Spleen (tissue), 11 donors: ENCODE results near the gene TMX4. TPM values are rescaled to one million over a fixed set of nuclear protein-coding genes. Genes with fewer than 3 reads are reported as not detected.

ENCODE experiments used
- DNase-seq: peaks from one replicate; pipeline ENCODE4 v3.0.0-alpha.2; 2020
- H3K27ac ChIP-seq, 8 donors: fragments of 200-600 bp; sonication (generic) in 7 of 8; 1 replicate in 4 of 8; 2 replicates in 4 of 8; pipeline versions ENCODE4 v1.5.0 to v1.8.0; 2016 to 2021; ENCODE audit warnings: inconsistent platforms in 4 of 8, mild to moderate bottlenecking in 4 of 8, moderate library complexity in 1 of 8
- H3K27me3 ChIP-seq, 7 donors: fragments of 200-600 bp; sonication (generic) in 6 of 7; replicated peaks in 1 of 7; 1 replicate in 4 of 7; 2 replicates in 3 of 7; pipeline versions ENCODE4 v1.5.0 to v1.8.0; 2016 to 2021; ENCODE audit warnings: inconsistent platforms in 3 of 7, mild to moderate bottlenecking in 1 of 7
- H3K36me3 ChIP-seq, 6 donors: fragments of 200-600 bp; sonication (generic) in 5 of 6; 1 replicate in 4 of 6; 2 replicates in 2 of 6; pipeline versions ENCODE4 v1.5.0 to v1.8.0; 2016 to 2021; ENCODE audit warnings: inconsistent platforms in 2 of 6
- H3K4me1 ChIP-seq, 6 donors: fragments of 200-600 bp; sonication (generic) in 5 of 6; 1 replicate in 3 of 6; 2 replicates in 3 of 6; pipeline versions ENCODE4 v1.5.0 to v1.8.0; 2016 to 2021; ENCODE audit warnings: inconsistent platforms in 3 of 6
- H3K4me3 ChIP-seq, 8 donors: fragments of 200-600 bp; sonication (generic) in 7 of 8; 1 replicate in 4 of 8; 2 replicates in 4 of 8; pipeline versions ENCODE4 v1.5.0 to v1.8.0; 2016 to 2021; ENCODE audit warnings: inconsistent platforms in 4 of 8, mild to moderate bottlenecking in 4 of 8, moderate library complexity in 2 of 8
- H3K9me3 ChIP-seq, 8 donors: fragments of 200-600 bp; sonication (generic) in 7 of 8; 1 replicate in 4 of 8; 2 replicates in 4 of 8; pipeline versions ENCODE4 v1.5.0 to v1.8.0; 2016 to 2021; ENCODE audit warnings: inconsistent platforms in 4 of 8
- POLR2A ChIP-seq, 3 donors: fragments of 450-650 bp; IDR thresholded peaks; one replicate each; pipeline ENCODE4 v1.5.1; 2017; ENCODE audit warnings: antibody characterized with exemption in 3 of 3, mild to moderate bottlenecking in 1 of 3
- POLR2AphosphoS5 ChIP-seq, 3 donors: sonication (generic); formaldehyde crosslinking; IDR thresholded peaks; one replicate each; pipeline ENCODE4 v1.5.1; 2017; ENCODE audit warnings: antibody characterized with exemption in 3 of 3
- WGBS, 5 donors: extraction: QIAGEN DNeasy Blood & Tissue Kit in 3 of 5; methylation state at CpG; one replicate each; pipeline versions ENCODE4 v1.1.5 to v1.1.7; 2013 to 2018; 5-methylcytosine and 5-hydroxymethylcytosine counted together
- intact Hi-C: fragments of 100-400 bp; cut with DNase I; formaldehyde crosslinking; loops from one replicate; pipeline ENCODE4 v1.15.0; 2023; ENCODE audit warnings: low total_unique reads
- polyA plus RNA-seq, 3 donors: library from polyadenylated mRNA; stranded (reverse); fragments of 200-250 nt; gene quantifications; one replicate each; pipeline ENCODE4 v1.2.1, GENCODE V29; 2013
- total RNA-seq, 7 donors: library from RNA; depleted of rRNA in 3 of 7; stranded (reverse); fragments of >200 nt in 3 of 7; fragmentation: NEBNext Ultra II Directional in 4 of 7; extraction: Animal tissue kit (Norgen Biotek cat#: 25700) in 4 of 7; gene quantifications; one replicate each; pipeline versions ENCODE4 v1.1.0 to v1.2.1, GENCODE V29; 2016 to 2021
- TF ChIP-seq, protein P1 (sequence below), 11 experiments: fragments of 200-600 bp in 7 of 11; fragments of 450-650 bp in 4 of 11; sonication (generic) in 4 of 11; IDR thresholded peaks in 8 of 11; conservative IDR thresholded peaks in 3 of 11; 1 replicate in 7 of 11; 2 replicates in 4 of 11; pipeline versions ENCODE4 v1.4.0 to v1.8.0; 2016 to 2021; ENCODE audit warnings: antibody characterized with exemption in 11 of 11, inconsistent platforms in 4 of 11, mild to moderate bottlenecking in 1 of 11
- donor health status: healthy with polysubstance abuse.
- donor health status: DM: no; HTN: no; CAD: no; lungs with moderate emphysema.
- donor health status: DM: no; HTN: no; CAD: no.
- donor health status: Bipolar disorder and iron deficiency.
- donor health status: healthy.
- donor health status: DM: no; HTN: no; CAD: no.
- donor health status: DM: yes; HTN: yes; CAD: no.

TMX4 gene
- total and polyA plus RNA-seq, 10 donors = 7.5 to 56.3 (median 38.2) TPM

DNA sequence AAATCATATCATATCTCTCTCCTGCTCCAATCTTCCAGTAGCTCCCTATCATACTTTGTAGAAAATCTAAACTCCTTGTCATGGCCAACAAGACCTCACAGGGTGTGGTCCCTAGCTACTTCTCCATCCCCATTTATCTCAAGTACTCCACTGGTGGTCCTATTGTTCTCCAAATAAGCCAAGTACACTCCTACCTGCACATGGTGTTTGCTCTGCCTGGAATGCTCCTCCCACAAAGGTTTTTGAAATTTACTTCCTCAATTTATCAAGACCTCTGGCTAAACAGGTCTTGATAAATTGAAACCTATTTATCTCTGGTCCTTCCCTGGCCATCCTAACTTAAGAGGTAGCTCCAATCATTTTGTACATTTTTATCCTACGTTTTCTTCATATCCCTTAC is 12.1 kb downstream of the TMX4 start:
- 89 to 98% (median 95%) methylated on average over 1 of the region's 1 CpG for WGBS, 5 donors
- no peaks in the 10 kb centered on the region for H3K9me3 ChIP-seq
- H3K4me1 ChIP-seq = peaks cover 0 to 20% (median 0%) of the 10 kb centered on the region in 6 donors
- intact Hi-C loops = no loop called here
- peaks cover 0 to 65% (median 10%) of the 10 kb centered on the region in 6 donors for H3K36me3 ChIP-seq
- H3K27ac ChIP-seq = no peak overlapping the region
- H3K27me3 ChIP-seq = no peaks in the 10 kb centered on the region
- no peak for DNase-seq
- TF ChIP-seq, protein P1, sequence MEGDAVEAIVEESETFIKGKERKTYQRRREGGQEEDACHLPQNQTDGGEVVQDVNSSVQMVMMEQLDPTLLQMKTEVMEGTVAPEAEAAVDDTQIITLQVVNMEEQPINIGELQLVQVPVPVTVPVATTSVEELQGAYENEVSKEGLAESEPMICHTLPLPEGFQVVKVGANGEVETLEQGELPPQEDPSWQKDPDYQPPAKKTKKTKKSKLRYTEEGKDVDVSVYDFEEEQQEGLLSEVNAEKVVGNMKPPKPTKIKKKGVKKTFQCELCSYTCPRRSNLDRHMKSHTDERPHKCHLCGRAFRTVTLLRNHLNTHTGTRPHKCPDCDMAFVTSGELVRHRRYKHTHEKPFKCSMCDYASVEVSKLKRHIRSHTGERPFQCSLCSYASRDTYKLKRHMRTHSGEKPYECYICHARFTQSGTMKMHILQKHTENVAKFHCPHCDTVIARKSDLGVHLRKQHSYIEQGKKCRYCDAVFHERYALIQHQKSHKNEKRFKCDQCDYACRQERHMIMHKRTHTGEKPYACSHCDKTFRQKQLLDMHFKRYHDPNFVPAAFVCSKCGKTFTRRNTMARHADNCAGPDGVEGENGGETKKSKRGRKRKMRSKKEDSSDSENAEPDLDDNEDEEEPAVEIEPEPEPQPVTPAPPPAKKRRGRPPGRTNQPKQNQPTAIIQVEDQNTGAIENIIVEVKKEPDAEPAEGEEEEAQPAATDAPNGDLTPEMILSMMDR (IDR thresholded peaks at IDR 0.05 in 8 of 11, conservative IDR thresholded peaks at IDR 0.05 in 3 of 11) = no peak
- TF ChIP-seq POLR2A (IDR thresholded peaks at IDR 0.05) (no peak), POLR2AphosphoS5 (IDR thresholded peaks at IDR 0.05) (no peak)
- H3K4me3 ChIP-seq = no peak overlapping the region

DNA sequence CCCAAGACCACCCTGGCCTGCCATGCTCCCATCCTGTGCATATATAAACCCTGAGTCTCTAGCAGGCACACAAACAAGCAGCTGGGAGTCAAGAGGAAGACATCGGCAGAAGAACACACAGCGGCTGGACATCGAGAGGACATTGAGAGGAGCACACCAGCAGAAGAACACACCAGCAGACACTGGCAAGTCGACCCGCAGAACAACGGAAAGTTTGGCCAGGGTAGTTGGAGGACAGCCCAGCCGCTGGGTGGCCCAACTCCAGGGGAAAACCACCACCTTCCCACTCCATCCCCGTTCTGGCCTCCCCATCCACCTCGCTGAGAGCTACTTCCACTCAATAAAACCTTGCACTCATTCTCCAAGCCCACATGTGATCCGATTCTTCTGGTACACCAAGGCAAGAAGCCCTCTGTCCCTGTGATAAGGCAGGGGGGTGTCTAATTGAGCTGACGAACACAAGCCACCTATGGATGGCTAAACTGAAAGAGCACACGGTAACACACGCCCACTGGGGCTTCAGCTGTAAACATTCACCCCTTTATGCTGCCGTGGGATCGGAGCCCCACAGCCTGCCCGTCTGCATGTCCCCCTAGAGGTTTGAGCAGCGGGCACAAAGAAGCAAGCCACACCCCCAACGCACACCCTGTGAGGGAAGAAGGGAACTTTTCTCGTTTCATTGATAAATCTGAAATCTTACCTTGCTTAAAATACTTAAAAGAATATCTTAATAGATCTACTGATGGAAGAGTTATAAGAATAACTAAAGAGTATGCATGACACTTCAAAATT is 13.8 kb downstream of the TMX4 start:
- Histone ChIP-seq H3K4me3 (no peak overlapping the region), H3K27ac (no peak overlapping the region), H3K4me1 (peaks cover 0 to 4% (median 0%) of the 10 kb centered on the region in 6 donors), H3K9me3 (no peaks in the 10 kb centered on the region), H3K36me3 (peaks cover 0 to 82% (median 10%) of the 10 kb centered on the region in 6 donors), H3K27me3 (no peaks in the 10 kb centered on the region)
- WGBS, 5 donors = 92 to 96% (median 94%) methylated on average over 19 of the region's 19 CpGs
- intact Hi-C loops = no loop called here
- TF ChIP-seq, protein P1 (IDR thresholded peaks at IDR 0.05 in 8 of 11, conservative IDR thresholded peaks at IDR 0.05 in 3 of 11) = no peak
- TF ChIP-seq POLR2A (IDR thresholded peaks at IDR 0.05) = no peak
- peak; percentile 38 for DNase-seq

DNA sequence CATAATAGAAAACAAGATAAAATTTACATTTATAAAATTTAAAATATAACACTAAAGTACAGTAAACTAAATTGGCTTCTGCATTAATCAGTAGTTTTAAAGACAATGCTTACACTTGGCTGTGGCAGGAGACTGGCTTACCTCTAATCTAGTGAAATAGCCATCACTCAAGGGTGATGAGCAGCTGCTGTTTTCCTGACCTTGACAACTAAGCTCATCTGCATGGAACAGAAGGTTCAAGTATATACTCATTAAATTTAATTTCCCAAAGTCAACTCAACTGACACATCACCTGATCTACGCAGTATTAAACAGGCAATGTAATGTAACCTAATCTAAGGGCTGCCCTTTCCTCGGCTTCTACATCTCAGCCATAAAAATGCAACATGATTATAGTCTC is 14.5 kb downstream of the TMX4 start:
- intact Hi-C loops = no loop called here
- WGBS, 5 donors = 45 to 98% (median 70%) methylated on average over 2 of the region's 2 CpGs
- TF ChIP-seq POLR2A (IDR thresholded peaks at IDR 0.05) (no peak), POLR2AphosphoS5 (IDR thresholded peaks at IDR 0.05) (no peak)
- TF ChIP-seq, protein P1 (IDR thresholded peaks at IDR 0.05 in 8 of 11, conservative IDR thresholded peaks at IDR 0.05 in 3 of 11) = no peak
- Histone ChIP-seq H3K9me3 (no peaks in the 10 kb centered on the region), H3K27me3 (no peaks in the 10 kb centered on the region), H3K4me1 (no peaks in the 10 kb centered on the region), H3K36me3 (peaks cover 0 to 87% (median 14%) of the 10 kb centered on the region in 6 donors), H3K4me3 (no peak overlapping the region), H3K27ac (no peak overlapping the region)
- DNase-seq = no peak

DNA sequence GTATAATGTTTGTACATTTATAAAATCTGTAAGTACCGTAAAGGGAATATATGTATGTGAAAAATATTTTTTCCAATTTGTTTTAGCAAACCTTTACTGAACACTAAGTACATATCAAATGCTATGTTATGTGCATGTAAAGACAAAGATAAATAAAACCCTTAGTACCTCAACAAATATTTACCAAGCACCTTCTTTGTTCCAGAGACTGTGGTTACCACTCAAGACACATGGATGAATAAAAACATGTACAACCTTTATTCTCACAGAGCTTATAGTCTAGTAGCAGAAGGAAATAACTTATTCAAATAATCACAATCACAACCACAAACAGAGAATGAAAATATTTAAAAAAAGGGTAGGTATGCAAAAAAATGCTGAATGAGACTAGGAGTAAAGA is 17.5 kb downstream of the TMX4 start:
- intact Hi-C loops = no loop called here
- Histone ChIP-seq H3K9me3 (no peaks in the 10 kb centered on the region), H3K27ac (no peak overlapping the region), H3K4me1 (no peaks in the 10 kb centered on the region), H3K4me3 (no peak overlapping the region), H3K36me3 (peaks cover 0 to 93% (median 38%) of the 10 kb centered on the region in 6 donors), H3K27me3 (no peaks in the 10 kb centered on the region)
- WGBS, 5 donors = 93 to 100% (median 100%) methylated on average over 1 of the region's 1 CpG
- TF ChIP-seq POLR2AphosphoS5 (IDR thresholded peaks at IDR 0.05) = no peak
- TF ChIP-seq POLR2A (IDR thresholded peaks at IDR 0.05) = no peak
- TF ChIP-seq, protein P1 (IDR thresholded peaks at IDR 0.05 in 8 of 11, conservative IDR thresholded peaks at IDR 0.05 in 3 of 11) = no peak
- DNase-seq = no peak
